GM12874 (cell line): ENCODE results near the gene OAF.

Experiments used
- CTCF ChIP-seq: IDR thresholded peaks from 2 replicates; pipeline ENCODE4 v1.5.1; 2011; ENCODE audit warnings: low read depth, mild to moderate bottlenecking, control low read depth, low read length, moderate library complexity; ENCODE audit not compliant: insufficient read depth

OAF gene

GRCh38 chr11:120192831-120193625 lies 17.8 kb upstream of the OAF start:
- no peak for TF ChIP-seq CTCF

DNA sequence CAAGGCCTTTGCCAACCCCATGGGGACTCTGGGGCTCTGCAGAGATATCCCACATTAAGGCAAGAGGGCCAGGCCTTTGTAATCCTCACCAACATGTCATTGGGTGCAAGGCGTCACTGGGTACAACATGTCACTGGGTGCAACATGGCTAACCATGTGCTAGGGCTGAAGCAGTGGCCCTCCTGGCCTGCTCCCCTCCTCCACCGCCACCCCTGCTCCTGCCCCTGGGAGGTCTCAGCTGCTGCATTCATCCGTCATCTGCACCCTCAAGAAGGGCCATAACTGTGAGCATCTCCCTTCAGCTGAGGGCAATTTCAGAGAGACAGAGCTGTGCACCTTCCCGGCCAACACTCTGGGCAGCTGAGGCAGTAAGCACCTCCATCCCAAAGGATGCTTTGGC lies 16.7 kb upstream of the OAF start:
- no peak for TF ChIP-seq CTCF

- TF ChIP-seq CTCF: no peak
Measured at GRCh38 chr11:120195601-120196320, 15.1 kb upstream of the OAF start.

DNA sequence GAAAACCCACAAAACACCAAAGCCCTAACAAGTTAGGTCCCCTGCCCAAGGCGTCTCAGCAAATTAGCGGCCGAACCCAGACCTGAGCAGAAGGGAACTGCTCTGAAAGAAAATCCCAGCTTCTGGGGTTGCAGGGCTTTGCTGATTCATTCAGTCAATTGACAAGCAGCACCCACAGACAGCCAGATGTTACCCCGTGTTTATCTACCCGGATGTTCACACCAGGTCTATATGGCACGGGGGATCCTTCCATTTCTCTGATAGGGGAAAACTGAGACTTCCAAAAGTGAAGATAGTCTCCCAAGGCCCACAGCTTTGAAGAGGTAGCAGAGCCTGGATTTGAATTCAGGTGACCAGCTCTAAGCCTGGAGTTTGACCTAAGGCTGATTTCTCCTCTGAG lies 14.0 kb upstream of the OAF start:
- TF ChIP-seq CTCF: no peak

DNA sequence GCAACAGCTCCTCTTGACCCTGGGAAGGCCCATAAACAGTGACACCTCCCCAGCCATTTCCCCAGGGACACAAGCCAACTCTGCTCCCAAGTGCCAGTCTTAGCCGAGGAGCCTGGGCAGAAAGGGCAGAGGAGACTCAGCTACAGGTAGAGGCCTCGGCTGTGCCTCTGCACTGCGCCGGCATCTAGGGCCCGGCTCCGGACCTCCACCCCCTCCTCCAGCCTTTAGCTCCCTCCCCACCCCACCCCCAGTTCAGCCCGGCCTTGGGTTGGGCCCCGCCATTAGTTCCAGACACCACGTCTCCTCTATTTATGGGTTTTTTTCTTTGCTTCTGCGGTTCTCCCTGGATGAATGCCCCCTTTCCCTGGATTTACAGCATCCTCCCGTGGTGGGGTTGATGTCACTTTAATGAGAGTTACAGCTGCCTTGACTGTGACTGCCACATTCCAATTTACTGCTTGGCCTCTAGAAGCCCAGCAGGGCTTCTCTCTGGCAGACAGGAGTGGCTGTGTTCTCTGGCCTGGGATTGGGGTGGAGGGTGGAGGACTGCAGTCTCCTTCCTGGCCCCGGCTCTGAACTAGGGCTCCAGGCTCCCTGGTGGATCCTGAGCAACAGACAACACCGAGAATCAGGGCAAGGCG lies 13.5 kb upstream of the OAF start:
- TF ChIP-seq CTCF: no peak

GRCh38 chr11:120197977-120198376 lies 12.9 kb upstream of the OAF start:
- no peak for TF ChIP-seq CTCF

- no peak for TF ChIP-seq CTCF
Measured at GRCh38 chr11:120198403-120198786, 12.4 kb upstream of the OAF start.
